Measurements from ENCODE around the gene TERB2.

GRCh38 chr15:45026651-45027190 is 70.2 kb downstream of the TERB2 start:
- TF ChIP-seq CTCF (conservative IDR thresholded peaks at IDR 0.05) (no peak), ZFX (IDR thresholded peaks at IDR 0.05) (no peak)
